H1 (cell line): Measurements from ENCODE around the gene FAM98A. TPM values are rescaled to one million over a fixed set of nuclear protein-coding genes. Genes with fewer than 3 reads are reported as not detected.

Experiments used
- CHD7 ChIP-seq: fragments of 300-600 bp; sonication (generic); IDR thresholded peaks from 2 replicates; pipeline ENCODE4 v1.7.1; 2012; ENCODE audit warnings: low read length, moderate library complexity, mild to moderate bottlenecking, inconsistent platforms; ENCODE audit not compliant: insufficient replicate concordance
- polyA plus RNA-seq, 7 experiments: library from polyadenylated mRNA; depleted of rRNA in 3 of 7; stranded (reverse) in 5 of 7; unstranded in 2 of 7; fragments of >200 nt in 5 of 7; fragments of 200-250 nt in 2 of 7; gene quantifications; 1 replicate in 5 of 7; 2 replicates in 1 of 7; 4 replicates in 1 of 7; pipeline versions ENCODE4 v1.2.1 to v1.2.3, GENCODE V29; 2011 to 2013; ENCODE audit warnings: missing spikeins in 2 of 7, mixed read lengths in 2 of 7
- total RNA-seq: library from RNA; stranded (reverse); fragmentation: NEBNext Ultra II Directional; extraction: Animal tissue kit (Norgen Biotek cat#: 25700); gene quantifications from 2 replicates; pipeline ENCODE4 v1.2.1, GENCODE V29; 2021

Gene FAM98A
- total and polyA plus RNA-seq, 2 of the 8 experiments (the other 6 are each of a cell fraction or from before 2014, with no cell fraction given): 53.2 to 103 TPM

GRCh38 chr2:33605056-33605455, 6.0 kb upstream of the FAM98A start (continued):
- no peak for TF ChIP-seq CHD7
